Measurements from ENCODE around the gene CSTPP1. TPM values are rescaled to one million over a fixed set of nuclear protein-coding genes. Genes with fewer than 3 reads are reported as not detected.

Gene CSTPP1
- total RNA-seq, 1 donor from 2014 or later: 30.0 TPM

- no peaks in the 10 kb centered on the region for H3K4me1 Mint-ChIP-seq (ENCODE audit: unreplicated experiment)
- no peak overlapping the region for H3K4me3 Mint-ChIP-seq (ENCODE audit: unreplicated experiment)
- no peak for TF ChIP-seq CTCF (IDR thresholded peaks at IDR 0.05; ENCODE audit: unreplicated experiment)
- no peak overlapping the region for H3K27ac Mint-ChIP-seq (ENCODE audit: unreplicated experiment)
- DNase-seq (ENCODE audit: low spot score): no peak
- no peaks in the 10 kb centered on the region for H3K9me3 Mint-ChIP-seq (ENCODE audit: unreplicated experiment)
- H3K27me3 Mint-ChIP-seq (ENCODE audit: unreplicated experiment): peaks cover 4% of the 10 kb centered on the region
- H3K36me3 Mint-ChIP-seq (ENCODE audit: low read depth, unreplicated experiment): no peaks in the 10 kb centered on the region
Measured at GRCh38 chr11:47136327-47136726, 199.8 kb downstream of the CSTPP1 start.

- TF ChIP-seq CTCF (IDR thresholded peaks at IDR 0.05; ENCODE audit: unreplicated experiment): no peak
- Mint-ChIP-seq H3K9me3 (ENCODE audit: unreplicated experiment) (no peaks in the 10 kb centered on the region), H3K27me3 (ENCODE audit: unreplicated experiment) (peaks cover 4% of the 10 kb centered on the region), H3K27ac (ENCODE audit: unreplicated experiment) (no peak overlapping the region), H3K36me3 (ENCODE audit: low read depth, unreplicated experiment) (no peaks in the 10 kb centered on the region), H3K4me3 (ENCODE audit: unreplicated experiment) (no peak overlapping the region), H3K4me1 (ENCODE audit: unreplicated experiment) (no peaks in the 10 kb centered on the region)
- DNase-seq (ENCODE audit: low spot score): no peak
Measured at GRCh38 chr11:47136921-47137320, 200.4 kb downstream of the CSTPP1 start.

GRCh38 chr11:47137476-47137875, 200.9 kb downstream of the CSTPP1 start:
- no peak for TF ChIP-seq CTCF (IDR thresholded peaks at IDR 0.05; ENCODE audit: unreplicated experiment)
- Mint-ChIP-seq H3K4me1 (ENCODE audit: unreplicated experiment) (no peaks in the 10 kb centered on the region), H3K27ac (ENCODE audit: unreplicated experiment) (no peak overlapping the region), H3K4me3 (ENCODE audit: unreplicated experiment) (no peak overlapping the region), H3K36me3 (ENCODE audit: low read depth, unreplicated experiment) (no peaks in the 10 kb centered on the region), H3K9me3 (ENCODE audit: unreplicated experiment) (no peaks in the 10 kb centered on the region), H3K27me3 (ENCODE audit: unreplicated experiment) (peaks cover 4% of the 10 kb centered on the region)
- no peak for DNase-seq (ENCODE audit: low spot score)

- TF ChIP-seq CTCF (IDR thresholded peaks at IDR 0.05; ENCODE audit: unreplicated experiment): no peak
- Mint-ChIP-seq H3K36me3 (ENCODE audit: low read depth, unreplicated experiment) (no peaks in the 10 kb centered on the region), H3K9me3 (ENCODE audit: unreplicated experiment) (no peaks in the 10 kb centered on the region), H3K27ac (ENCODE audit: unreplicated experiment) (no peak overlapping the region), H3K27me3 (ENCODE audit: unreplicated experiment) (no peaks in the 10 kb centered on the region), H3K4me1 (ENCODE audit: unreplicated experiment) (no peaks in the 10 kb centered on the region), H3K4me3 (ENCODE audit: unreplicated experiment) (no peak overlapping the region)
- DNase-seq (ENCODE audit: low spot score): no peak
Measured at GRCh38 chr11:47139878-47140277, 203.3 kb downstream of the CSTPP1 start.

- Mint-ChIP-seq H3K4me3 (ENCODE audit: unreplicated experiment) (no peak overlapping the region), H3K4me1 (ENCODE audit: unreplicated experiment) (peaks cover under 1% of the 10 kb centered on the region), H3K27me3 (ENCODE audit: unreplicated experiment) (no peaks in the 10 kb centered on the region), H3K9me3 (ENCODE audit: unreplicated experiment) (no peaks in the 10 kb centered on the region), H3K36me3 (ENCODE audit: low read depth, unreplicated experiment) (peaks cover 2% of the 10 kb centered on the region), H3K27ac (ENCODE audit: unreplicated experiment) (no peak overlapping the region)
- DNase-seq (ENCODE audit: low spot score): no peak
- no peak for TF ChIP-seq CTCF (IDR thresholded peaks at IDR 0.05; ENCODE audit: unreplicated experiment)
Measured at GRCh38 chr11:47143322-47143721, 206.8 kb downstream of the CSTPP1 start.

Measured in endothelial cell (in vitro differentiated cells).